ENCODE data around the gene SHISA9. TPM values are rescaled to one million over a fixed set of nuclear protein-coding genes. Genes with fewer than 3 reads are reported as not detected.

The SHISA9 gene
- polyA plus RNA-seq, 1 of the 3 experiments (the other 2 are of a cell fraction): 0.02 TPM

DNA sequence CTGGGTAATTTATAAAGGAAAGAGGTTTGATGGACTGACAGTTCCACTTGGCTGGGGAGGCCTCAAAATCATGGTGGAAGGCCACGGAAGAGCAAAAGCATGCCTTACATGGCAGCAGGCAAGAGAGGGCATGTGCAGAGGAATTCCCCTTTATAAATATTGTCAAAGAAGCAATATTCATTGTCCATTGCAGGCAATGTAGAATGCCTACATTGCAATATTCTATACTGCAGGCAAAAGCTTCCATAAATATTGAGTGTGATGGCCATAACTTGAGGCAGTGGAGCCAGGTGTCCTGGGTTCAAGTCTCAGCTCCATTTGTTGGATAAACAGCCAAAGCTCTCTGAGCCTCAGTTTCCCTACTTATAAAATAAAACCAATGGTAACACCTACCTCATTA, 322.3 kb downstream of the SHISA9 start (continued):
- TF ChIP-seq, protein P1, sequence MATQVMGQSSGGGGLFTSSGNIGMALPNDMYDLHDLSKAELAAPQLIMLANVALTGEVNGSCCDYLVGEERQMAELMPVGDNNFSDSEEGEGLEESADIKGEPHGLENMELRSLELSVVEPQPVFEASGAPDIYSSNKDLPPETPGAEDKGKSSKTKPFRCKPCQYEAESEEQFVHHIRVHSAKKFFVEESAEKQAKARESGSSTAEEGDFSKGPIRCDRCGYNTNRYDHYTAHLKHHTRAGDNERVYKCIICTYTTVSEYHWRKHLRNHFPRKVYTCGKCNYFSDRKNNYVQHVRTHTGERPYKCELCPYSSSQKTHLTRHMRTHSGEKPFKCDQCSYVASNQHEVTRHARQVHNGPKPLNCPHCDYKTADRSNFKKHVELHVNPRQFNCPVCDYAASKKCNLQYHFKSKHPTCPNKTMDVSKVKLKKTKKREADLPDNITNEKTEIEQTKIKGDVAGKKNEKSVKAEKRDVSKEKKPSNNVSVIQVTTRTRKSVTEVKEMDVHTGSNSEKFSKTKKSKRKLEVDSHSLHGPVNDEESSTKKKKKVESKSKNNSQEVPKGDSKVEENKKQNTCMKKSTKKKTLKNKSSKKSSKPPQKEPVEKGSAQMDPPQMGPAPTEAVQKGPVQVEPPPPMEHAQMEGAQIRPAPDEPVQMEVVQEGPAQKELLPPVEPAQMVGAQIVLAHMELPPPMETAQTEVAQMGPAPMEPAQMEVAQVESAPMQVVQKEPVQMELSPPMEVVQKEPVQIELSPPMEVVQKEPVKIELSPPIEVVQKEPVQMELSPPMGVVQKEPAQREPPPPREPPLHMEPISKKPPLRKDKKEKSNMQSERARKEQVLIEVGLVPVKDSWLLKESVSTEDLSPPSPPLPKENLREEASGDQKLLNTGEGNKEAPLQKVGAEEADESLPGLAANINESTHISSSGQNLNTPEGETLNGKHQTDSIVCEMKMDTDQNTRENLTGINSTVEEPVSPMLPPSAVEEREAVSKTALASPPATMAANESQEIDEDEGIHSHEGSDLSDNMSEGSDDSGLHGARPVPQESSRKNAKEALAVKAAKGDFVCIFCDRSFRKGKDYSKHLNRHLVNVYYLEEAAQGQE (IDR thresholded peaks at IDR 0.05; ENCODE audit: low read depth, low read length): no peak
- TF ChIP-seq, protein P2, sequence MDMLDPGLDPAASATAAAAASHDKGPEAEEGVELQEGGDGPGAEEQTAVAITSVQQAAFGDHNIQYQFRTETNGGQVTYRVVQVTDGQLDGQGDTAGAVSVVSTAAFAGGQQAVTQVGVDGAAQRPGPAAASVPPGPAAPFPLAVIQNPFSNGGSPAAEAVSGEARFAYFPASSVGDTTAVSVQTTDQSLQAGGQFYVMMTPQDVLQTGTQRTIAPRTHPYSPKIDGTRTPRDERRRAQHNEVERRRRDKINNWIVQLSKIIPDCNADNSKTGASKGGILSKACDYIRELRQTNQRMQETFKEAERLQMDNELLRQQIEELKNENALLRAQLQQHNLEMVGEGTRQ (IDR thresholded peaks at IDR 0.05; ENCODE audit: borderline replicate concordance, low read depth, low read length): no peak
- no peak for TF ChIP-seq GATA2 (CRISPR knock-in tag; IDR thresholded peaks at IDR 0.05)
- TF ChIP-seq POLR2AphosphoS5 (IDR thresholded peaks at IDR 0.05; ENCODE audit: low read depth, low read length): no peak
- TF ChIP-seq EP300 (IDR thresholded peaks at IDR 0.05; ENCODE audit: borderline replicate concordance in 1 of 2, low read depth in 1 of 2, low read length in 1 of 2): no peak
- no peak for TF ChIP-seq SIN3A (IDR thresholded peaks at IDR 0.05; ENCODE audit: borderline replicate concordance, low read depth, low read length)

DNA sequence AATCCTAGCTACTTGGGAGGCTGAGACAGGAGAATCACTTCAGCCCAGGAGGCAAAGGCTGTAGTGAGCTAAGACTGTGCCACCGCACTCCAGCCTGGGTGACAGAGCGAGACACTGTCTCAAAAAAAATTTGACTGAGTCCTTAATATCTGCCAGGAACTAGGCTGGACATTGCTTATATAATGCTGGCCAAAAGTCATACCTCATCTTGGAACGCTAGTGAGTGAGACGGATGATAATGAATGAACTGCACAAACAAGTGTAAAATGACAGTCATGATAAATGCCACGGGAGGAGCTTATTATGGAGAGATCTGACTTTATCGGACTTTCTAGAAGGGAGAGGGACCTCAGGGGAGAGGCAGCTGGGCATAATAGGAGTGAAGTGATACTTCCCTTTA, 327.6 kb downstream of the SHISA9 start:
- Histone ChIP-seq H3K9me3 (no peaks in the 10 kb centered on the region; the same call in 1 of the 2 replicates), H3K79me2 (ENCODE audit: insufficient read depth) (no peaks in the 10 kb centered on the region), H3K27ac (ENCODE audit: low read depth in 2 of 2, low read length in 1 of 2) (no peak overlapping the region), H2AFZ (ENCODE audit: low read depth) (no peak overlapping the region), H3K27me3 (ENCODE audit: insufficient read depth) (no peaks in the 10 kb centered on the region), H4K20me1 (ENCODE audit: insufficient read depth) (no peaks in the 10 kb centered on the region), H3K9me2 (no peaks in the 10 kb centered on the region), H3K4me2 (no peak overlapping the region), H3K36me3 (replicated peaks in 1 of 2; ENCODE audit: control insufficient read depth in 1 of 2, insufficient read depth in 2 of 2, low read length in 1 of 2) (no peaks in the 10 kb centered on the region), H3F3A (replicated peaks; ENCODE audit: insufficient read depth) (no peaks in the 10 kb centered on the region), H3K4me3 (ENCODE audit: low read depth in 2 of 2, low read length in 1 of 2) (no peak overlapping the region), H3K4me1 (ENCODE audit: control insufficient read depth in 1 of 2, insufficient read depth in 2 of 2, low read depth in 1 of 2, low read length in 1 of 2) (no peaks in the 10 kb centered on the region), H3K9ac (no peak overlapping the region)
- POLR2A ChIA-PET: no interaction called here
- no peak for DNase-seq
- CTCF ChIA-PET: no interaction called here
- WGBS (ENCODE audit: low lambda C conversion rate): 16% methylated on average over 6 of the region's 6 CpGs
- TF ChIP-seq NRF1 (IDR thresholded peaks at IDR 0.05; ENCODE audit: low read depth, low read length) (no peak), CHD2 (IDR thresholded peaks at IDR 0.05; ENCODE audit: low read length, partially characterized antibody) (no peak), TAF1 (IDR thresholded peaks at IDR 0.05; ENCODE audit: borderline replicate concordance, low read depth, low read length) (no peak), MEF2A (IDR thresholded peaks at IDR 0.05; ENCODE audit: borderline replicate concordance, low read depth) (no peak), TEAD4 (IDR thresholded peaks at IDR 0.05; ENCODE audit: borderline replicate concordance, insufficient read depth) (no peak), RCOR1 (IDR thresholded peaks at IDR 0.05; ENCODE audit: low read length) (no peak), YY1 (IDR thresholded peaks at IDR 0.05; ENCODE audit: low read depth) (no peak), SMC3 (IDR thresholded peaks at IDR 0.05; ENCODE audit: low read depth, low read length) (no peak), NFIC (IDR thresholded peaks at IDR 0.05; ENCODE audit: borderline replicate concordance) (no peak), ELF1 (IDR thresholded peaks at IDR 0.05) (no peak), POLR2AphosphoS5 (IDR thresholded peaks at IDR 0.05; ENCODE audit: low read depth, low read length) (no peak), GATA2 (CRISPR knock-in tag; IDR thresholded peaks at IDR 0.05) (no peak), GABPA (IDR thresholded peaks at IDR 0.05; ENCODE audit: low read depth) (no peak)
- TF ChIP-seq, protein P2 (IDR thresholded peaks at IDR 0.05; ENCODE audit: borderline replicate concordance, low read depth, low read length): no peak
- TF ChIP-seq, protein P3, sequence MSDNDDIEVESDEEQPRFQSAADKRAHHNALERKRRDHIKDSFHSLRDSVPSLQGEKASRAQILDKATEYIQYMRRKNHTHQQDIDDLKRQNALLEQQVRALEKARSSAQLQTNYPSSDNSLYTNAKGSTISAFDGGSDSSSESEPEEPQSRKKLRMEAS (IDR thresholded peaks at IDR 0.05; ENCODE audit: low read depth): no peak
- TF ChIP-seq, protein P4, sequence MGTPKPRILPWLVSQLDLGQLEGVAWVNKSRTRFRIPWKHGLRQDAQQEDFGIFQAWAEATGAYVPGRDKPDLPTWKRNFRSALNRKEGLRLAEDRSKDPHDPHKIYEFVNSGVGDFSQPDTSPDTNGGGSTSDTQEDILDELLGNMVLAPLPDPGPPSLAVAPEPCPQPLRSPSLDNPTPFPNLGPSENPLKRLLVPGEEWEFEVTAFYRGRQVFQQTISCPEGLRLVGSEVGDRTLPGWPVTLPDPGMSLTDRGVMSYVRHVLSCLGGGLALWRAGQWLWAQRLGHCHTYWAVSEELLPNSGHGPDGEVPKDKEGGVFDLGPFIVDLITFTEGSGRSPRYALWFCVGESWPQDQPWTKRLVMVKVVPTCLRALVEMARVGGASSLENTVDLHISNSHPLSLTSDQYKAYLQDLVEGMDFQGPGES (IDR thresholded peaks at IDR 0.05; ENCODE audit: low read depth, low read length): no peak
- TF ChIP-seq, protein P5, sequence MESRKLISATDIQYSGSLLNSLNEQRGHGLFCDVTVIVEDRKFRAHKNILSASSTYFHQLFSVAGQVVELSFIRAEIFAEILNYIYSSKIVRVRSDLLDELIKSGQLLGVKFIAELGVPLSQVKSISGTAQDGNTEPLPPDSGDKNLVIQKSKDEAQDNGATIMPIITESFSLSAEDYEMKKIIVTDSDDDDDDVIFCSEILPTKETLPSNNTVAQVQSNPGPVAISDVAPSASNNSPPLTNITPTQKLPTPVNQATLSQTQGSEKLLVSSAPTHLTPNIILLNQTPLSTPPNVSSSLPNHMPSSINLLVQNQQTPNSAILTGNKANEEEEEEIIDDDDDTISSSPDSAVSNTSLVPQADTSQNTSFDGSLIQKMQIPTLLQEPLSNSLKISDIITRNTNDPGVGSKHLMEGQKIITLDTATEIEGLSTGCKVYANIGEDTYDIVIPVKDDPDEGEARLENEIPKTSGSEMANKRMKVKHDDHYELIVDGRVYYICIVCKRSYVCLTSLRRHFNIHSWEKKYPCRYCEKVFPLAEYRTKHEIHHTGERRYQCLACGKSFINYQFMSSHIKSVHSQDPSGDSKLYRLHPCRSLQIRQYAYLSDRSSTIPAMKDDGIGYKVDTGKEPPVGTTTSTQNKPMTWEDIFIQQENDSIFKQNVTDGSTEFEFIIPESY (IDR thresholded peaks at IDR 0.05; ENCODE audit: borderline replicate concordance, low read depth): no peak
- TF ChIP-seq, protein P6, sequence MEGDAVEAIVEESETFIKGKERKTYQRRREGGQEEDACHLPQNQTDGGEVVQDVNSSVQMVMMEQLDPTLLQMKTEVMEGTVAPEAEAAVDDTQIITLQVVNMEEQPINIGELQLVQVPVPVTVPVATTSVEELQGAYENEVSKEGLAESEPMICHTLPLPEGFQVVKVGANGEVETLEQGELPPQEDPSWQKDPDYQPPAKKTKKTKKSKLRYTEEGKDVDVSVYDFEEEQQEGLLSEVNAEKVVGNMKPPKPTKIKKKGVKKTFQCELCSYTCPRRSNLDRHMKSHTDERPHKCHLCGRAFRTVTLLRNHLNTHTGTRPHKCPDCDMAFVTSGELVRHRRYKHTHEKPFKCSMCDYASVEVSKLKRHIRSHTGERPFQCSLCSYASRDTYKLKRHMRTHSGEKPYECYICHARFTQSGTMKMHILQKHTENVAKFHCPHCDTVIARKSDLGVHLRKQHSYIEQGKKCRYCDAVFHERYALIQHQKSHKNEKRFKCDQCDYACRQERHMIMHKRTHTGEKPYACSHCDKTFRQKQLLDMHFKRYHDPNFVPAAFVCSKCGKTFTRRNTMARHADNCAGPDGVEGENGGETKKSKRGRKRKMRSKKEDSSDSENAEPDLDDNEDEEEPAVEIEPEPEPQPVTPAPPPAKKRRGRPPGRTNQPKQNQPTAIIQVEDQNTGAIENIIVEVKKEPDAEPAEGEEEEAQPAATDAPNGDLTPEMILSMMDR (IDR thresholded peaks at IDR 0.05): no peak

Measured in SK-N-SH (cell line).